Keratinocyte (primary cell): ENCODE measurements around the gene ZBTB32. TPM values are rescaled to one million over a fixed set of nuclear protein-coding genes. Genes with fewer than 3 reads are reported as not detected.

ENCODE experiments used
- DNase-seq: peaks from one replicate; pipeline ENCODE4 v3.0.0-alpha.2; 2011; ENCODE audit warnings: low read depth, missing footprints, low spot score
- FAIRE-seq: peaks from 2 replicates; lab custom pipeline; 2011; peaks lifted over from hg19 to GRCh38; lab: Jason Lieb, UNC
- H2AFZ ChIP-seq: 2 replicates; pipeline ENCODE4 v1.6.0; 2012; ENCODE audit warnings: low read length, control low read depth, inconsistent platforms; ENCODE audit not compliant: control insufficient read depth
- H3K27ac ChIP-seq: 2 replicates; pipeline ENCODE4 v1.5.1; 2011; ENCODE audit warnings: low read length; ENCODE audit not compliant: control insufficient read depth, insufficient read depth
- H3K27me3 ChIP-seq: 3 replicates; pipeline ENCODE4 v1.6.0; 2011; ENCODE audit warnings: low read length; ENCODE audit not compliant: control insufficient read depth, insufficient read depth; ENCODE audit errors: extremely low read depth
- H3K36me3 ChIP-seq, 2 experiments: 2 replicates in 1 of 2; 3 replicates in 1 of 2; pipeline ENCODE4 v1.5.1; 2011; ENCODE audit warnings: low read length in 2 of 2, mild to moderate bottlenecking in 1 of 2; ENCODE audit not compliant: control insufficient read depth in 2 of 2, insufficient read depth in 2 of 2; ENCODE audit errors: extremely low read depth in 1 of 2
- H3K4me1 ChIP-seq: 3 replicates; pipeline ENCODE4 v1.5.1; 2011; ENCODE audit warnings: low read length; ENCODE audit not compliant: control insufficient read depth, insufficient read depth; ENCODE audit errors: extremely low read depth
- H3K4me2 ChIP-seq: 3 replicates; pipeline ENCODE4 v1.6.0; 2011; ENCODE audit warnings: low read depth, low read length; ENCODE audit not compliant: control insufficient read depth, insufficient read depth; ENCODE audit errors: extremely low read depth
- H3K4me3 ChIP-seq, 3 experiments: fragments of 200-600 bp in 1 of 3; sonication (generic) in 1 of 3; 2 replicates in 2 of 3; 3 replicates in 1 of 3; pipeline ENCODE4 v1.5.1; 2011 to 2016; ENCODE audit warnings: low read length in 3 of 3, mild to moderate bottlenecking in 3 of 3, control low read depth in 2 of 3, inconsistent platforms in 1 of 3, low read depth in 1 of 3, mixed read lengths in 1 of 3, mixed run types in 1 of 3, moderate library complexity in 1 of 3; ENCODE audit not compliant: control insufficient read depth in 2 of 3, insufficient read depth in 2 of 3; ENCODE audit errors: extremely low read depth in 1 of 3
- H3K79me2 ChIP-seq: 2 replicates; pipeline ENCODE4 v1.6.0; 2012; ENCODE audit warnings: low read length; ENCODE audit not compliant: control insufficient read depth, insufficient read depth
- H3K9ac ChIP-seq: 3 replicates; pipeline ENCODE4 v1.6.0; 2011; ENCODE audit warnings: low read length; ENCODE audit not compliant: control insufficient read depth, insufficient read depth; ENCODE audit errors: extremely low read depth
- H3K9me1 ChIP-seq: 3 replicates; pipeline ENCODE4 v1.6.0; 2011; ENCODE audit warnings: low read length; ENCODE audit not compliant: control insufficient read depth, insufficient read depth; ENCODE audit errors: extremely low read depth
- H3K9me3 ChIP-seq: 2 replicates; pipeline ENCODE4 v1.5.1; 2012; ENCODE audit warnings: low read depth, low read length; ENCODE audit not compliant: control insufficient read depth
- H4K20me1 ChIP-seq: 3 replicates; pipeline ENCODE4 v1.6.0; 2011; ENCODE audit warnings: low read length; ENCODE audit not compliant: control insufficient read depth, insufficient read depth; ENCODE audit errors: extremely low read depth
- EZH2 ChIP-seq: IDR thresholded peaks from one replicate; pipeline ENCODE4 v1.6.1; 2012; ENCODE audit warnings: inconsistent platforms, mild to moderate bottlenecking, low read length, moderate library complexity
- dilution Hi-C: fragments of 300-500 bp; cut with MboI; formaldehyde crosslinking; loops from one replicate; pipeline ENCODE4 v1.7.0; 2020; ENCODE audit warnings: low sequenced_read_pairs; ENCODE audit not compliant: extremely low pct_ligation_motif_present
- polyA plus RNA-seq, 5 experiments: library from polyadenylated mRNA; depleted of rRNA in 3 of 5; stranded (reverse) in 3 of 5; stranded (forward) in 1 of 5; unstranded in 1 of 5; fragments of >200 nt; gene quantifications; 1 replicate in 1 of 5; 2 replicates in 3 of 5; 3 replicates in 1 of 5; pipeline versions ENCODE4 v1.2.1 to v1.2.3, GENCODE V29; 2011 to 2012; ENCODE audit warnings: missing spikeins in 2 of 5, low read depth in 1 of 5, low replicate concordance in 1 of 5
- TF ChIP-seq, protein P1 (sequence below), 3 experiments: IDR thresholded peaks in 1 of 3; conservative IDR thresholded peaks in 1 of 3; optimal IDR thresholded peaks in 1 of 3; 2 replicates in 2 of 3; 3 replicates in 1 of 3; pipeline versions ENCODE3 to v1.5.1; 2011; ENCODE audit warnings: low read length in 3 of 3, mild to moderate bottlenecking in 3 of 3, moderate library complexity in 2 of 3, control low read depth in 1 of 3, inconsistent platforms in 1 of 3; ENCODE audit not compliant: insufficient read depth in 2 of 3; ENCODE audit errors: extremely low read depth in 1 of 3

ZBTB32 gene
- polyA plus RNA-seq, 1 donor (not counting 4 experiments of a cell fraction or from before 2014, with no cell fraction given), result not detected

DNA sequence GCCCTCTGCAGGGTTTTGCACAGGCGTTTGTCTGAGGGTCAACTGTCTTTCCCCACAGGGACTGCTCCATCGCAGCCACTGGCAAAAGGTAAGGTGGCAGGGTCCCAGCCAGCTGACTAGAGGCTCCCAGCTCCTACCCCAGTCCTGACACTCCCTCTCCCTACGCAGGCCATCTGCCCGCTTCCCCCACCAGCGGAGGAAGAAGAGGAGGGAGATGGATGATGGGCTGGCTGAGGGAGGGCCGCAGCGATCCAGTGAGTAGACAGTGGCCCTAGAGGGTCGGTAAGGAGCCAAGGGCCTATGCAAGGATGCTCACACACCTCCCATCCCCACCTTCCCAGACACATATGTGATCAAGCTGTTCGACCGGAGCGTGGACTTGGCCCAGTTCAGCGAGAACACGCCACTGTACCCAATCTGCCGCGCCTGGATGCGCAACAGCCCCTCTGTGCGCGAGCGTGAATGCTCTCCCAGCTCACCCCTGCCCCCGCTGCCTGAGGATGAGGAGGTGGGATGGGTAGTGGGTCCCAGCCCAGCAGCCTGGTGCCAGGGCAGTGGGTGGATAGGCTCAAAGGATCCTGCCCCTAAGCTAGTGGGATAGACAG is 48.5 kb downstream of the ZBTB32 start:
- dilution Hi-C loops, result no loop called here
- Histone ChIP-seq H3K36me3 (peaks cover 13 to 23% of the 10 kb centered on the region in 2 experiments), H3K4me2 (no peak overlapping the region), H3K27me3 (no peaks in the 10 kb centered on the region), H3K9me3 (no peaks in the 10 kb centered on the region), H2AFZ (no peak overlapping the region), H3K9ac (no peak overlapping the region), H4K20me1 (no peaks in the 10 kb centered on the region), H3K4me3 (no peak overlapping the region), H3K9me1 (no peaks in the 10 kb centered on the region), H3K4me1 (peaks cover 19% of the 10 kb centered on the region), H3K27ac (no peak overlapping the region), H3K79me2 (peaks cover 17% of the 10 kb centered on the region)
- TF ChIP-seq, protein P1, sequence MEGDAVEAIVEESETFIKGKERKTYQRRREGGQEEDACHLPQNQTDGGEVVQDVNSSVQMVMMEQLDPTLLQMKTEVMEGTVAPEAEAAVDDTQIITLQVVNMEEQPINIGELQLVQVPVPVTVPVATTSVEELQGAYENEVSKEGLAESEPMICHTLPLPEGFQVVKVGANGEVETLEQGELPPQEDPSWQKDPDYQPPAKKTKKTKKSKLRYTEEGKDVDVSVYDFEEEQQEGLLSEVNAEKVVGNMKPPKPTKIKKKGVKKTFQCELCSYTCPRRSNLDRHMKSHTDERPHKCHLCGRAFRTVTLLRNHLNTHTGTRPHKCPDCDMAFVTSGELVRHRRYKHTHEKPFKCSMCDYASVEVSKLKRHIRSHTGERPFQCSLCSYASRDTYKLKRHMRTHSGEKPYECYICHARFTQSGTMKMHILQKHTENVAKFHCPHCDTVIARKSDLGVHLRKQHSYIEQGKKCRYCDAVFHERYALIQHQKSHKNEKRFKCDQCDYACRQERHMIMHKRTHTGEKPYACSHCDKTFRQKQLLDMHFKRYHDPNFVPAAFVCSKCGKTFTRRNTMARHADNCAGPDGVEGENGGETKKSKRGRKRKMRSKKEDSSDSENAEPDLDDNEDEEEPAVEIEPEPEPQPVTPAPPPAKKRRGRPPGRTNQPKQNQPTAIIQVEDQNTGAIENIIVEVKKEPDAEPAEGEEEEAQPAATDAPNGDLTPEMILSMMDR (optimal IDR thresholded peaks at IDR 0.05 in 1 of 3, IDR thresholded peaks at IDR 0.05 in 1 of 3, conservative IDR thresholded peaks at IDR 0.05 in 1 of 3; ENCODE audit: extremely low read depth in 1 of 3, insufficient read depth in 2 of 3, low read length in 3 of 3), result no peak
- TF ChIP-seq EZH2, result no peak
- DNase-seq, result no peak
- FAIRE-seq, result no peak

- no peak overlapping the region for H3K27ac ChIP-seq
- no peak for TF ChIP-seq EZH2
- TF ChIP-seq, protein P1 (optimal IDR thresholded peaks at IDR 0.05 in 1 of 3, IDR thresholded peaks at IDR 0.05 in 1 of 3, conservative IDR thresholded peaks at IDR 0.05 in 1 of 3; ENCODE audit: extremely low read depth in 1 of 3, insufficient read depth in 2 of 3, low read length in 3 of 3), result no peak
- dilution Hi-C loops, result no loop called here
Observed at GRCh38 chr19:35753634-35754369, 49.4 kb downstream of the ZBTB32 start.

More at GRCh38 chr19:35753634-35754369, 49.4 kb downstream of the ZBTB32 start:
- Histone ChIP-seq H3K9me3 (no peaks in the 10 kb centered on the region), H3K4me3 (no peak overlapping the region), H3K36me3 (peaks cover 13 to 23% of the 10 kb centered on the region in 2 experiments), H2AFZ (no peak overlapping the region), H3K9ac (no peak overlapping the region), H3K4me2 (no peak overlapping the region), H3K79me2 (peaks cover 17% of the 10 kb centered on the region), H3K27me3 (no peaks in the 10 kb centered on the region), H4K20me1 (no peaks in the 10 kb centered on the region), H3K9me1 (no peaks in the 10 kb centered on the region), H3K4me1 (peaks cover 18% of the 10 kb centered on the region)
- DNase-seq (no peak), FAIRE-seq (no peak)
